GM11168 (cell line): ENCODE results near the gene MESD.

Experiments used
- in situ Hi-C: fragments of 300-500 bp; cut with MboI; formaldehyde crosslinking; loops from one replicate; pipeline ENCODE4 v1.12.0; 2022; ENCODE audit warnings: low sequenced_read_pairs; ENCODE audit not compliant: unreplicated experiment

Gene MESD

GRCh38 chr15:81015621-81016488 is 26.2 kb upstream of the MESD start:
- in situ Hi-C loops: no loop called here

- in situ Hi-C loops: no loop called here
Measured at GRCh38 chr15:81014446-81015093, 25.0 kb upstream of the MESD start.

GRCh38 chr15:81013396-81013929 is 23.8 kb upstream of the MESD start:
- in situ Hi-C loops: no loop called here

- in situ Hi-C loops: no loop called here
Measured at GRCh38 chr15:81012588-81012987, 23.0 kb upstream of the MESD start.

GRCh38 chr15:81011593-81011992 is 22.0 kb upstream of the MESD start:
- in situ Hi-C loops: no loop called here

GRCh38 chr15:81010086-81010485 is 20.5 kb upstream of the MESD start:
- in situ Hi-C loops: no loop called here

- in situ Hi-C loops: no loop called here
Measured at GRCh38 chr15:81008312-81008711, 18.7 kb upstream of the MESD start.

- in situ Hi-C loops: no loop called here
Measured at GRCh38 chr15:81007428-81008064, 17.9 kb upstream of the MESD start.

- in situ Hi-C loops: no loop called here
Measured at GRCh38 chr15:81006124-81006523, 16.5 kb upstream of the MESD start.

- in situ Hi-C loops: no loop called here
Measured at GRCh38 chr15:81003097-81003350, 13.4 kb upstream of the MESD start.

GRCh38 chr15:81002331-81003096 is 12.9 kb upstream of the MESD start:
- in situ Hi-C loops: no loop called here

GRCh38 chr15:81002009-81002330 is 12.4 kb upstream of the MESD start:
- in situ Hi-C loops: no loop called here

- in situ Hi-C loops: no loop called here
Measured at GRCh38 chr15:81001152-81002008, 11.8 kb upstream of the MESD start.

- in situ Hi-C loops: no loop called here
Measured at GRCh38 chr15:81000624-81001151, 11.1 kb upstream of the MESD start, which contains the start of gene TLNRD1. TLNRD1 (plus strand) TSS chr15:81000923; CDS start chr15:81002272, 1,349 bp downstream.

GRCh38 chr15:81000144-81000623 is 10.6 kb upstream of the MESD start:
- in situ Hi-C loops: no loop called here

GRCh38 chr15:80999623-81000036 is 10.0 kb upstream of the MESD start:
- in situ Hi-C loops: no loop called here

GRCh38 chr15:80998251-80998650 is 8.6 kb upstream of the MESD start:
- in situ Hi-C loops: no loop called here

GRCh38 chr15:80997692-80998091 is 8.1 kb upstream of the MESD start:
- in situ Hi-C loops: no loop called here

- in situ Hi-C loops: no loop called here
Measured at GRCh38 chr15:80996247-80996646, 6.6 kb upstream of the MESD start.
